ENCODE measurements around the gene FFAR3.

- TF ChIP-seq, protein P1, sequence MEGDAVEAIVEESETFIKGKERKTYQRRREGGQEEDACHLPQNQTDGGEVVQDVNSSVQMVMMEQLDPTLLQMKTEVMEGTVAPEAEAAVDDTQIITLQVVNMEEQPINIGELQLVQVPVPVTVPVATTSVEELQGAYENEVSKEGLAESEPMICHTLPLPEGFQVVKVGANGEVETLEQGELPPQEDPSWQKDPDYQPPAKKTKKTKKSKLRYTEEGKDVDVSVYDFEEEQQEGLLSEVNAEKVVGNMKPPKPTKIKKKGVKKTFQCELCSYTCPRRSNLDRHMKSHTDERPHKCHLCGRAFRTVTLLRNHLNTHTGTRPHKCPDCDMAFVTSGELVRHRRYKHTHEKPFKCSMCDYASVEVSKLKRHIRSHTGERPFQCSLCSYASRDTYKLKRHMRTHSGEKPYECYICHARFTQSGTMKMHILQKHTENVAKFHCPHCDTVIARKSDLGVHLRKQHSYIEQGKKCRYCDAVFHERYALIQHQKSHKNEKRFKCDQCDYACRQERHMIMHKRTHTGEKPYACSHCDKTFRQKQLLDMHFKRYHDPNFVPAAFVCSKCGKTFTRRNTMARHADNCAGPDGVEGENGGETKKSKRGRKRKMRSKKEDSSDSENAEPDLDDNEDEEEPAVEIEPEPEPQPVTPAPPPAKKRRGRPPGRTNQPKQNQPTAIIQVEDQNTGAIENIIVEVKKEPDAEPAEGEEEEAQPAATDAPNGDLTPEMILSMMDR (conservative IDR thresholded peaks at IDR 0.05; ENCODE audit: low read length) = no peak
- TF ChIP-seq EZH2phosphoT487 (IDR thresholded peaks at IDR 0.05; ENCODE audit: borderline replicate concordance, low read depth, low read length) = no peak
Observed at GRCh38 chr19:35346193-35347052, 11.8 kb upstream of the FFAR3 start.
